HG03135 (cell line): Measurements from ENCODE around the gene HLA-B.

Experiments used
- ATAC-seq: cut with Tn5 transposase; IDR thresholded peaks from one replicate; pipeline ENCODE4 v1.9.1; 2021; ENCODE audit warnings: mild to moderate bottlenecking, moderate library complexity; ENCODE audit not compliant: unreplicated experiment

Gene HLA-B

DNA sequence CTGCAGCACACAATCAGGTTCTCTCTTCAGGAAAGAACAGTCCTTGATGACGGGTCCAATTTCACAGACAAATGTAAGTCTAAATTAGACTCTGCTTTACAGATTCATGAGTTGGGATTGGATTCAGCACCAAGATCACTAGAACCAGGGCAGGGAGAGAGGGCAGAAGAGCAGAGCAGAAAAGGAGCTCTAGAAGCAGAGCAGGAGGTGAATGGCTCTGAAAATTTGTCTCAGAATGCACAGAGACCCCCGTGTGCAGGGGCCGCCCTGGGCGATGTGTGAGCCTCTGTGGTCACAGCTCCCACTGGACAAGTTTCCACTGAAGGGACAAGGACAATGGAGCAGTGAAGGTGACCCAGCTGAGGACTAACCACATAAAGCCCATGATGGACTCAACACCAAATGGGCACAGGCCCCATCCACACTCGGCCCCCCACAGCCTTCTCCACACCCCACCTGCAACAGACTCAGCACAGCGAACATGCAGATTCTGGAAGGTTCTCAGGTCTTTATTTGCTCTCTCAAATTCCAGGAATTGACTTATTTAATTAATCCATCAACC lies 3.5 kb downstream of the HLA-B start:
- no peak for ATAC-seq

DNA sequence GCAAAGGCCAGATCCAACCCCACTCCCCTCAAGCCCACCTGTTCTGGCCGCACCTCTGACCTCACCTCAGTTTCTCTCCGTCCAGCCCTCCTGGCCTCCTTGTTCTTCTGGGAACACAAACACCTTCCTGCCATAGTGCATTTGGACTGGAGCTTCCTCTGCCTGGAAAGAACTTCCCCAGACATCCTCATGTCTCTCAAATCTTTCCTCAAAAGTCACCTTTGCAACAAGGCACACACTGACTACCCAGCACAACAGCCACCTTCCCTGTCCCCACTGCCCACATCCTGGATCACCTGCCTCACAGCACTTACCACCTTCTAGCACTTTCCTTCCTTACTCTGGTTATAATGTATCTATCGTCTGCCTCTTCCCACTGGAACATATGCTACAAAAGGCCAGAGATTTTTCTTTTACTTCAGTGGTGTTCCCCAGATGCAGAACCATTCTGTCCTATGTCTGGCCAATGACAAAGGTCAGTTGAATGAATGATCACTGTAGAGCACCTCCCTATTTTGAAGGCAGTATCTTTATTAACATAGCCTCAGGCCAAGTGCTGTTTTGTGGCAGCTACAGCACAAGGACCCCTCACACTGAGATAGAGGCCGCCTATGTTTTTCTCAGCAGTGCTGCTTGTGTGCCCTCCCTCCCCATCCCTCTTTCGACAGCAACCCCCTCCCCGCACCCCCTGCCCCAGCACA lies 4.1 kb downstream of the HLA-B start:
- ATAC-seq, result no peak

DNA sequence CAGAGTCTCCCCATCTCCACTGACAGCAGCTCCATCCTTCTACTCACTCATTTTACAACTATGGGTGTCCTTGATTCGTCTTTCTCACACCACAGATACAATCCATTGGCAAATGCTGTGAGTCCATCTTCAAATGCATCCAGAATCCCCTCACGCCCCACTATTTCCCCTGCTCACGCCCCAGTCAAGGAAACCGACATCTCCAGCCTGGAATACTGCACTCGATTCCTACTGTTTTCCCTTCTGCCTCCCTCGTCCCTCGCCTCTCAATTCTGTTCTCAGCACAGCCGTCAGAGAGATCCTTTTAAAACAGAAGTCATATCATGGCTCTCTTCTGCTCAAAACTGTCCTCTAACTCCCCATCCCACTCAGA lies 4.7 kb downstream of the HLA-B start:
- ATAC-seq, result no peak

DNA sequence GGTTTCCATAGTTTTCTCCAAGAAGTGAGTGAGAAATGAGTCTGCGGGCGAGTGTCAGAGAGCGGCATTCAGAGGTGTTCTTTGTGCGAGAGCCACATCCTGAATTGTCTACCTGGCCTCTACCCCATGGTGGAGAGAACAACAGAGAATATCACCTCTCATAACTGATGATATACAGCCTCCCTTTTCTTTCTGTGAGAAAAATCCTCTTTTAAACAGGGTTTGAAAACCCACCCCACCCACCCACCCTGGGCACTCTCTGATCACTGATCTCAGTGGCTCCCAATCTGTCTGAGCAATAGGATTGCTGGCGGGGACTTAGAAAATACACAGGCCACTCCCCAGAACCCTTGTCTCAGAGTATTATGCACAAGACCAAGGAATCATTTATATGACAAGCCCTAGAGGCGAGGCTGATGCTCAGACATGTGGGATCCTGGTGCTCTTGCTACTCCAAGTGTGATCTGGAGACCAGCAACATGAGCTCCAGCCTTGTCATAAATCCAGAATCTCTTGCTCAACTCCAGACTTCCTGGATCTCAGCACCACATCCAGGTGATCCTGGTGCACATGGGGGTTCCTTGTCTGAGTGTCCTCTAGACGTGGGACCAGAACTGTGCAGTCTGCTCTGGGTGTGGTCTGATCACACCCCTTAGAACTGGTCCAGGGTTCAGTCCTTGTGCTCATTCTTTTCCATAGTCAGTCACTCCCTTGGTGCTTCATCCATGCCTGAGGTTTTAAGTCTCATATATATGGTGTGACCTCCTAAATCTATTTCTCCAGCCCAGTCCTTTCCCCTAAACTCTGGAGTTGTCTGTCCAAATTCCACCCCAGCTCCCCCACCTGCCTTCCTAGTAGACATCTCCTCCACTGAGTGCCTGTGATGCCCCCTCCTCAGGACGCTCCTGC lies 5.3 kb downstream of the HLA-B start:
- ATAC-seq, result no peak

DNA sequence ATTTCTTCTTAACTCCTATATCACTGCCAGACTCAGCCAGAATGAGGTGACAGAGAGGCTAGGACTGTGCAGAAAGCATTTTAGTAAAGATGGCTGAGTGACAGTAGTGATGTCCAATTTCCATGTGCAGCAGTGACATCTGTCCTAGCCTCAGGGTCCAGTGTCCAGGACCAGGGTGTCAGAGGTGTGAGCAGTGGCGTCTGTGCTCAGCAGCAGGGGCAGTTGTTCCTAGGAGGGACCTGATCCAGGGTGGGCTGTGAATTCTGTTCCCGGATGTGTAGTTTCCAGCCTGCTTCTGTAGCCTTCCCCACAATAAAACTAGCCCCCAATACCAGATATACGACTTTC lies 6.0 kb downstream of the HLA-B start:
- no peak for ATAC-seq

DNA sequence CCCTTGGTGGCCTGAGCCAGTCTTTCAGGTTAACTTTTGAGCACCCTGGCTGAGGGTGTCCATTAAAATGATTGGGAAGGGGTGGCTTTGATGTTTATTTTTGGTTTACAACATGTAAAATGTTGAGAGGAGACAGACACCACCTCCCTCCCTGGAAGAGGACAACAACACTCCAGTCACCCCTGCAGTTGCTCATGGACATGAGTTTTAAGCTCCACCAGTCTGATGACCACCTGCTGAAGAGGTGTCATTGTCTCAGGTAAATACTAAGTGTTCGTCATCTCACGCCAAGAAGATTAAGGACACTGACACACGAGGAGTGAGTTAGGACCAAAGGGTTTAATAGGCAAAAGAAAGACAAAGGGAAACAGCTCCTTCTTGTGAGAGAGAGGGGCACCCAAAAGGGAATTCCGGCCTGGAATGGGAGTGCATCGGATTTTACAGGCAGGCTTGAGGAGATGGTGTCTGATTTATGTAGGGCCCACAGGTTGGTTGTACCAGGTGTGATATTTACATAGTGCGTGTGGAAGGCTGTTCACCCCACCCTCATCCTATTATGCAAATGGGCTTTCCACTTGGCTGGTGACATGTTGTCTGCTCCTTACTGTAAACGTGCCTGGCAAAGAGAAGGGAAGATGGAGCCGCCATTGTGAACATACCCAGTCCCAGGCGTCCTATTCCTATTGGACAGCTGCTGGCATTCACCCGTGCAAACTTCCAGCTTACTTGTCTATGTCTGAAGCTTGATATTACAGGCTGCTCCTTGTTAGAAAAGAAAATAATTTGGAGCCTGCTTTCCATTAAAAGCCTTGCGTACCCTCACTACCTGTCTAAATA lies 6.6 kb downstream of the HLA-B start:
- ATAC-seq, result no peak

DNA sequence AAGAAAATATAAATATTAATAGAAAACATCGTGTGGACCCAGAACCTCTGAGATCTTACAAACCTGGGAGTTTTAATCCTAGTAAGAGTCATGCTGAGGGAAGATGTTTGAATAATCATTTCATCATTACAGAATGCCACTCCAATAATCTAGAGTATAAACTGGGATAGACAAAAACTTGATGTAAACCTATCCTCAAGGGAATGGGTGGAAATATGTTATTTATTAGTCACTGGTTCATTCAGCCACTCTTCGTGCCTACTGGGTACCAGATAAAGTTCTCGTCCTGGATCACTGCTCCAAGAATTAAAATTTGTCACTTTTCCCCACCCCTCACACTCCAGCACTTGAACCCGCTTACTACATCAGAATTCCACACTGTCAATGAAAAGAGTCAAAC lies 7.7 kb downstream of the HLA-B start:
- no peak for ATAC-seq

DNA sequence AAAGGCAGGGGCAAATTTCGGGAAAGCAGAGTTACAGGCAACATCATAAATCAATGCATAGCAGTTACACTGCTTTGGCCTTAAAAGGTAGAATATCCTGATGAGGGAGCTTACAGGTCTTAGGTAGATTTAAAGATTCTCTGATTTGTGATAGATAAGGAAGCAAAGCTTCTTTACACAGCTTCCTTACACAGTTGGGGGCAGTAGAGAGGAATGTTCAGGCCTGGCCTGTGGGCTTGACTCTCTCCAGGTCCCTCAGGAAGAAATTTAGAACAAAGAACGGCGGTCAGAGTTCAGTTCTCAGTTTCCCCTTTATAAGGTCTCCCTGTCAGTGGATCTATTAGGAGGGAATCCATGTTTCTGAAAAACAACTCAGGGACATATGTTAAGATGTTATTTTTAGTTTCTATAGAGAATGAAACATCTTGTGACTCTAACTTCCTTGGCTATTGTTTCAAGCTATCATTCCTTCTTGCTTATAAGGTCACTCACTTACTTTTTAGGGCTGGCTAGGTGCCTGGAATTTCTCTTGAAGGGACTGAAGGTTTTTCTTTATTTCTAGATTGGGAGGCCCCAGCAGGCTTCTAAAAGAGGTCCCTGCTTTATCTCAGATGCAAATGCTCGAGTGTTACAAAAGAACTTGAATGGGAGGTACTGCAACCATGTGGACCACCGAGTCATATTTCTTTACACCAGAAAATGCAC lies 11.8 kb downstream of the HLA-B start:
- no peak for ATAC-seq

DNA sequence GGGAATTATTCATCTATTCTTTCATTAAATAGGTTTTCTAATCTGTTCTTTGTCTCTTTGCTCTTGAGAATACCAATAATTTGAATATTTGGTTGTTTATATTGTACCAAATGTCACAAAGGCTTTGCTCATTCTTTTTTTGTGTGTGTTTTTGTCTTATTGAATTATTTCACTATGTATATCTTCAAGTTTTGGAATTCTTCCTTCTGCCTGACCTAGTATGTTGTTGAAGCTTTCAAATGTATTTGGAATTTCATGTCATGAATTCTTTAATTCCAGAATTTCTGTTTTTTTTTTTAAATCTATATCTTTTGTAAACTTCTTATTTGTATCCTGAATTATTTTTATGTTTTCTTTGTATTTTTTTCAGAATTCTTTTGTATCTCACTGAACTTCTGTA lies 16.8 kb downstream of the HLA-B start:
- ATAC-seq, result no peak

DNA sequence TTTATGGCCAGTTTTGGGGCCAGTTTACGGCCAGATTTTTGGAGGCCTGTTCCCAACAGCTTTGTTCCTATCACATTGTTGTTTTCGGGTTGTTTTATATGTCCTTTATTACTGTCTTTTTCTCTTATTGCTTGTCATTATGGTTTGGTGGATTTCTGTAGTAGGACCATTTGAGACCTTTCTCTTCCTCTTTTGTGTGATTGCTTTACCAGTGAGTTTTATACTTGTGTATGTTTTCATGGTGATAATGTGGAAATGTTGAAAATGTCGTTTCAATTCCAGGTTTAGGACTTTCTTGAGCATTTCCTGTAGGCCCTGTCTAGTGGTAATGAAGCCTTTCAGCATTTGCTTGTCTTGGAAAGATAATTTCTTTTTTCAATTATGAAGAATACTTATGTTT lies 17.8 kb downstream of the HLA-B start:
- peak; percentile 55 for ATAC-seq

DNA sequence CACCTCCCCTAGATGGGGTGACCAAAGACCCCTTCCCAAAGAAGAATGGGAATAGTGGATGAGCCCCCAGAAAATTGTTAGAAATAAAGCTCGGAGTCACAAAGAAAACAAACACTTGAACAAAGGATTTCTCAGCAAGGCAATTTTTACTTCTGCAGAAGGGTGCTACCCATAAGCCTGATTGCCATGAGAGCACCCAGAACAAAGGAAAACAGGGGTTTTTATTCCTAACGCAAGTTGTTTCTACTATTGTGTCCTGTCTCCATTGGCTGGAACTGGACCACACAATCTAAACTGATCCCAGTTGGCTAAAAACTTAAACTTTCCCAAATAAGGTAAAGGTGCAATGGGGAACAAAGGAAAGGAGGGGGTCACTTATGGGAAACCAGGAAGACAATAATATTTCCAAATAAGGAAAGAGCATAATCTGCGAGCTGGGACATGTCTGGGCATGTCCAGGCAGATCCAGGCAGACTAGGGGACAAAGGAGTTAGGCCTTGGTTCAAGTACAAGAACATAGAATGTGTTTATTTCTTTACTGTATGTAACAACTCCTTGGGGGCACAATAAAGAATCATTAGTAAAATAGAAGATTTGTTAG lies 20.0 kb downstream of the HLA-B start:
- ATAC-seq, result no peak

DNA sequence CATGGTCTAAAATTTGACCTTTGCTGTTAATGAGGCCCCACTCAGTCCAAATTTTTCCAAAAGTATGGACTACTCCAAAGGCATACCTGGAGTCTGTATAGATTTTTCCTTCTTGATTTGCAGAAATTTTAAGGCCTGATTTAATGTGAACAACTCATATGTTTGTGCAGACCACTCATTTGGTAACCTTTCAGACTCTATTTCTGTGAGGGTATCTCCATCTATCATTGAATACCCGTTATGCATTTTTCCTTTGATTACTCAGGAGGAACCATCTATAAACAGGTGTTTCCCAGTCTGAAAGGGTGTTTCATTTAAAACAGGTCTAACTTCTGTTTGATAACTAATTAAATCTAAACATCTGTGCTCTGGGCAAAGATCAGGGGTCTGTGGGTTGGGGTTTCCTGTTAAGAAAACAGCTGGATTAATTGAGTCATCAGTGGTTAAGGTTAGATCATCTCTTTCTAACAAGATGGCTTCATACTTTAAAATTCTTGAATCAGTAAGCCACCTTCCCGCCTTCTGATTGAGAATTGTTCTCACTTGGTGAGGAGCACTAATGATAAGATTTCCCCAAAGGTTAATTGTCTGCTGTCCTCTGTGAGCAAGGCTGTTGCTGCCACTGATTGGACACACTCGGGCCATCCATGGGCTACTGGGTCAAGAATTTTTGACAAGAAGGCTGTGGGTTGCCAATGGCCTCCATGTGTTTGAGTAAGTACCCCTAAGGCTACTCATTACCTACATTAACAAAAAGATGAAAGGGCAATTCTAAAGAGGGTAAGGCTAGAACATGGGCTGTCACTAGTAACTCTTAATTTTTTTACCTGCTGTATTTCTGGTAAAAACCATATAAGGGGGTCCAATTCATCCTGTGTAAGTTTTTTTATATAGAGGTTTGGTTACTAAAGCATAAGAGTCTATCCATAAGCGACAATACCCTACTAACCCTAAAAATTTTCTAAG lies 24.1 kb downstream of the HLA-B start:
- no peak for ATAC-seq

DNA sequence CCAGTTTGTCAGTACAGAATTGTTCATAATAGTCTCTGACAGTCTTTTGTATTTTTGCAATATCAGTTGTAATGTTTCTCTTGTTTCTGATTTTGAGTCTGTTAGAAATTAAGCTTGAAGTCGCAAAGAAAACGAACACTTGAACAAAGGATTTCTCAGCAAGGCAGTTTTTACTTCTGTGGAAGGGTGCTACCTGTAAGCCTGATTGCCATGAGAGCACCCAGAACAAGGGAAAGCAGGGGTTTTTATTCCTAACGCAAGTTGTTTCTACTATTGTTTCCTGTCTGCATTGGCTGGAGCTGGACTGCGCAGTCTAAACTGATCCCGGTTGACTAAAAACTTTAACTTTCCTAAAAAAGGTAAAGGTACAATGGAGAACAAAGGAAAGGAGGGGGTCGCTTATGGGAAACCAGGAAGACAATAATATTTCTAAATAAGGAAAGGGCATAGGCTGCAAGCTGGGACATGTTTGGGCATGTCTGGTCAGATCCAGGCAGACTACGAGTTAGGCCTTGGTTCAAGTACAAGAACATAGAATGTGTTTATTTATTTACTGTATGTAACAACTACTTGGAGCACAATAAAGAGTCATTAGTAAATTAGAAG lies 28.5 kb downstream of the HLA-B start:
- no peak for ATAC-seq

DNA sequence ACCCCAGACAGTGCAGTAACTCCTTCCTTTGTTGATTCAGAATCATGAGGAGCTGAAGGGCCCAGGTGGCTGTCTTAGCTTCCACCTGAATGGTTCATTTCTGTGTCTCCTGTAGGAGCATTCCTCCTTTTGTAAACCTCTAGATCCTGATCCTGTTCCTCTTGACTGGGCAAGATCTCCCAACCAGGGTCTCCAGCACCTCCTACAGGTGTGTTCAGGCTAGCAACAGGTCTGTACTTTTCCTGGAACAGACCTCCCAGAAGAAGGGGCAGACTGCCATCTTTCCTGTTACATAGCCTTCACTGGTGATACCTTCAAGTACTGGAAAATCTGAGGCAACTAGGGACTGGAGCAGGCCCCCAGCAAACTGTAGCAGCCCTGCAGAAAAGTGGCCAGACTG lies 35.2 kb downstream of the HLA-B start:
- ATAC-seq, result no peak

DNA sequence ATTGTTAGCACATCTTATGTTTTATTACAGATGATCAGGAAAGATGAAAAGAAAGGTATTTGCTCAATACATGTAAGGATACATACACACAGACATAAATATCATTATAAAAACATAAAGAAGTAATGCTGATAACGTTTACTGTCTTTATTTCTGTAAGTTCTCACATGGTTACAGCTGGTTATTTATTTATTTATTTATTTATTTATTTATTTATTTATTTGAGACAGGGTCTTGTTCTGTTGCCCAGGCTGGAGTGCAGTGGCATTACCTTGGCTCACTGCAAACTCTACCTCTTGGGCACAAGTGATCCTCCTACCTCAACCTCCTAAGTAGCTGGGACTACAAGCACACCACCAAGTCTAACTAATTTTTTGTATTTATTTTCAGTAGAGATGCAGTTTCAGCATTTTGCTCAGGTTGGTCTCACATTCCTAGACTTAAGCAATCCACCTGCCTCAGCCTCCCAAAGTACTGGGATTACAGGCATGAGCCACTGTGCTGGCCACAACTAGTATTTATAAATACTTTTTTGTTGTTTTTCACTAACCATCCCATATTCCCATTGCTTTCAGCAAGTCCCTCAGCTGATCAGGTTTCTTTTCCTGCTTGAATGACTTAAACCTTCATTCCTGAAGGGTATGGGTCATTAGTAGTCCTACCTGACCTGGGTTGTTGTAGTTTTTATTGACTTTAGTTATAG lies 35.8 kb downstream of the HLA-B start:
- ATAC-seq, result no peak

DNA sequence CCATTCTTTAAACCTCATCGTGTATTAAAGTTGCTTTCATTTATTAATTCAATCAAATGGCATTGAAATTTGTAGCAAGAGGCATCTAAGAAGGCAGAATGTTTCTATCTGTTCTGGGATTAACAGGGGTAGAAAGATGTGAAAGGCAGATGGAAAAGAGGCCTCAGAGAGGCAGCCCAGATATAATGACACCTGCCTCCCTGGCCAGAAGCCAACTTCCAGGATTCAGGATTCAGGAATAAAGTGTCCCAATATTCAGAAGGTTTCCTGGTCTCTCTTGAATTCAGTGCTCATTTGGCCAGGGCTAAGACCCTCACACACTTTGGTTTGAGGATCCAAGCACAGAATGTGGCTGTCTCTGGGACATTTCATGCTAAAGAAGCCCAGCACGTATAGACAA lies 39.9 kb downstream of the HLA-B start:
- ATAC-seq, result no peak

DNA sequence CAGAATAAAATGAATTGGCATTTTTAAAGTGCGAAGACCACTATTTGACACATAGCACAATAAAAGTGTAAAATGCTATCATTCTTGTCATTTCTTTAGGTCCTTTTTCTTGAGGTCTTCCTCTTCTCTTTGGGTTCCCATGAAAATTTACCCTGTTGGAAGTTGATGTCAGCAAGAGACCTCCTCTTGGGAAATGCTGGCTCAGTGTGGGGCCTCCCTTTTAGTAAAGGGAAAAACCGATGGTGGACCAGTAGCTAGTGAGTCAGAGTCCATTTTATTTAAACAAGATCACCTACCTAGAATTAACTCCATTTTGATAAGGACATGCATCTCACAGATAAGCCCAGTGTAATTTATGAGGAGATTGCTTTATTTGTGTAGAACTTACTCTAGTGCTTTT lies 47.3 kb downstream of the HLA-B start:
- ATAC-seq, result no peak

DNA sequence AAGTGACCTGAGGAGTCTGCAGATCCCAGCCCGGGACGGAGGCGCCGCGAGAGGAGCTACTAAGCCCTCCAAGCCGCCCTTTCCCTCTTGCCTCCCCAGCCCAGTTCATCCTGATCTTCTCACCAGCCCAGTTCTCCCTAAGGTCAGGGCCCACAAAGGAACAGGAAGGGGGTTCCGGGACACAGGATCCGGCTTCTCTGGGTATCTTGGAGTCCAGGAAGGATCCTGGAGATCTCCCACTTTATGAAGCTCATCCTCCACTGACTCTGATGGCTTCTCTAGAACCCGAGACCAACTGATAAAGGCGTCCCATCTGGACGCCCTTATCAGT lies 48.2 kb downstream of the HLA-B start:
- ATAC-seq, result no peak
